ENCODE measurements around the gene KCP. TPM values are rescaled to one million over a fixed set of nuclear protein-coding genes. Genes with fewer than 3 reads are reported as not detected.

Gene KCP
- polyA plus RNA-seq, 1 donor from 2014 or later, result 0.31 TPM

DNA sequence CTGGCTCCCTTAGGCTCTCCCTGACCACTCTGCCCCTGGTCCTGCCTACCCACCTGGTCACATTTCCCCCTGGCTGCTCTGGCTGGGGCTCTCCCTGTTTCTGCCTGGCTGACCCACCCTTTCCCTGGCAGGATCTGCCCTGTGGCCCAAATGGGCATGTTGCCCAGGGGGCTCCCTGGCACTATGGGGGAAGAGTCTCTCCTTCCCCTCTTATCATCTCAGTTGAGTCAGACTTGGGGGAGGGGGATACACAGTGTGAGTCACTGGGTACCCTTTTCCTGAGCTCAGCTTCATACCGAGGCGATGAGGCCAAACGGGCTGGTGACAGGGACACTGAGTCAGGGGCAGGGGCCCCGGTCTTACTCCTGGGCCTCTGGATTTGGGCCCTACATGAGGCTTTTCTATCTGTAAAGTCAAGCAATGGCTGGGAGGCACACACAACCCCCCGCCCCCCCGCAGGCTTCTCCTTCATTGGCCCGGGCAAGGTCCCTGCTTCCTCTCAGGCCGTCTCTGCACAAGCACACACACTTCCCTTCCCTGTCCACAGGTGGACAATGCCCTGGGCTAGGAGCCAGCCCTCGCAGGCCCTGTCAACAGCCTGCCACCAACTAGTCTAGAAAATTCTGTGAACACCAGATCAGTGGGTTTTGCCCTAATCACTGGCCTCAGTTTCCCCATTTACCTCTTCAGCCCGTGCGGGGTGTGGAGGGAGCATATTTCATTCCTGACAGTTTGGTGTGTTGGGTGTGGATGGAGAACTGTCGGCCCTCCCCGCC lies 80.9 kb downstream of the KCP start:
- no peaks in the 10 kb centered on the region for H3K9me2 ChIP-seq (ENCODE audit: insufficient read depth, low read length)
- H3K79me2 ChIP-seq (replicated peaks; ENCODE audit: insufficient read depth, low read length), result no peaks in the 10 kb centered on the region
- no peaks in the 10 kb centered on the region for H3K9me3 ChIP-seq (ENCODE audit: low read length)
- no peak overlapping the region for H3K9ac ChIP-seq (ENCODE audit: low read length)
- H3K36me3 ChIP-seq (ENCODE audit: insufficient read depth, low read length), result no peaks in the 10 kb centered on the region
- no peaks in the 10 kb centered on the region for H3F3A ChIP-seq (ENCODE audit: insufficient read depth, low read length, poor library complexity, severe bottlenecking)
- H3K4me2 ChIP-seq (ENCODE audit: low read length), result no peak overlapping the region
- no peak overlapping the region for H3K4me3 ChIP-seq (ENCODE audit: low read length)
- H3K27me3 ChIP-seq (ENCODE audit: insufficient read depth, low read depth, low read length), result peaks cover 25% of the 10 kb centered on the region
- no peak for TF ChIP-seq SMC3 (conservative IDR thresholded peaks at IDR 0.05; ENCODE audit: poor library complexity)
- no peak for TF ChIP-seq EP300 (conservative IDR thresholded peaks at IDR 0.05; ENCODE audit: poor library complexity, severe bottlenecking)
- H2AFZ ChIP-seq (ENCODE audit: low read depth, low read length), result no peak overlapping the region
- no peak overlapping the region for H3K27ac ChIP-seq (ENCODE audit: low read length)
- no peaks in the 10 kb centered on the region for H4K20me1 ChIP-seq (ENCODE audit: insufficient read depth)

DNA sequence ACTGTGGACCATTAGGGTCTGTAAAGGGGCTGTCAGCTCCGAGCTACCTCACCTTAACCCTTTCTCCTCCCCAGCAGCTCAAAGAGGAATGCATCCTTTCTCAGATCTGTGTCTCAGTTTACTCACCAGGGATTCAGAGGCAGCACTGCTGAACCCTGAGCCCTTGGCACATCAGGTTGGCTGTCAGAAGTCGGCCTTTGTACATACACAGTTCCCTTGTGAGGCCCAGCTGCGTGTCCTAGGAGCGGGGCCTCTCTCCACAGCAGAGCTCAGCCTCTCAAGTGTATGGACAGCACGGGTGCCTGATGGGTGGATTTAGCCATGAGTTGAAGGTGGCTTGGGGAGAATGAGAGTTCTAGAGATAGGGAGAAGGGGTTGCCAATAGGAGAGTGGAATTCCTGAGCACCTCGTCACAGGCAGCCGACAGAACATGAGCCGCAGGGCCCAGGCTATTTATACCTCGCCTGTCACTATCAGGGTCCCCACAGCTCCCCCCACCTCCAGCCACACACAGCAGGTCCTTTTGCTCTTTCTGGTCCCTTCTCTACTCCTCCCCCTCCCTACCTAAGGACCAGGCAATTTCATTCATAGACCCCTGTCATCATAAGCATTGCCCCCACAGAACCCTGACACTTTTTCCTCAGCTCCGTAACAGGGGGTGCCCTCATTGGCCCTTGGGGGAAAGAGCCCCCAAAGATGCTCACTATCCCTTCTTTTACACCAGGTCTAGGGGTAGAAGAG lies 82.4 kb downstream of the KCP start:
- Histone ChIP-seq H3K36me3 (ENCODE audit: insufficient read depth, low read length) (no peaks in the 10 kb centered on the region), H4K20me1 (ENCODE audit: insufficient read depth) (no peaks in the 10 kb centered on the region), H3K9me2 (ENCODE audit: insufficient read depth, low read length) (no peaks in the 10 kb centered on the region), H3F3A (ENCODE audit: insufficient read depth, low read length, poor library complexity, severe bottlenecking) (no peaks in the 10 kb centered on the region), H2AFZ (ENCODE audit: low read depth, low read length) (no peak overlapping the region), H3K4me2 (ENCODE audit: low read length) (no peak overlapping the region), H3K27me3 (ENCODE audit: insufficient read depth, low read depth, low read length) (peaks cover 25% of the 10 kb centered on the region), H3K4me3 (ENCODE audit: low read length) (no peak overlapping the region), H3K9ac (ENCODE audit: low read length) (peak overlapping the region; percentile 3), H3K27ac (ENCODE audit: low read length) (no peak overlapping the region), H3K9me3 (ENCODE audit: low read length) (no peaks in the 10 kb centered on the region), H3K79me2 (replicated peaks; ENCODE audit: insufficient read depth, low read length) (no peaks in the 10 kb centered on the region)
- no peak for TF ChIP-seq TAF1 (IDR thresholded peaks at IDR 0.05; ENCODE audit: low read depth)
- TF ChIP-seq EZH2 (IDR thresholded peaks at IDR 0.05; ENCODE audit: borderline replicate concordance, insufficient read depth, low read length, poor library complexity, severe bottlenecking), result no peak
- no peak for TF ChIP-seq EP300 (conservative IDR thresholded peaks at IDR 0.05; ENCODE audit: poor library complexity, severe bottlenecking)
- no peak for TF ChIP-seq RAD21 (conservative IDR thresholded peaks at IDR 0.05)
- TF ChIP-seq, protein P1, sequence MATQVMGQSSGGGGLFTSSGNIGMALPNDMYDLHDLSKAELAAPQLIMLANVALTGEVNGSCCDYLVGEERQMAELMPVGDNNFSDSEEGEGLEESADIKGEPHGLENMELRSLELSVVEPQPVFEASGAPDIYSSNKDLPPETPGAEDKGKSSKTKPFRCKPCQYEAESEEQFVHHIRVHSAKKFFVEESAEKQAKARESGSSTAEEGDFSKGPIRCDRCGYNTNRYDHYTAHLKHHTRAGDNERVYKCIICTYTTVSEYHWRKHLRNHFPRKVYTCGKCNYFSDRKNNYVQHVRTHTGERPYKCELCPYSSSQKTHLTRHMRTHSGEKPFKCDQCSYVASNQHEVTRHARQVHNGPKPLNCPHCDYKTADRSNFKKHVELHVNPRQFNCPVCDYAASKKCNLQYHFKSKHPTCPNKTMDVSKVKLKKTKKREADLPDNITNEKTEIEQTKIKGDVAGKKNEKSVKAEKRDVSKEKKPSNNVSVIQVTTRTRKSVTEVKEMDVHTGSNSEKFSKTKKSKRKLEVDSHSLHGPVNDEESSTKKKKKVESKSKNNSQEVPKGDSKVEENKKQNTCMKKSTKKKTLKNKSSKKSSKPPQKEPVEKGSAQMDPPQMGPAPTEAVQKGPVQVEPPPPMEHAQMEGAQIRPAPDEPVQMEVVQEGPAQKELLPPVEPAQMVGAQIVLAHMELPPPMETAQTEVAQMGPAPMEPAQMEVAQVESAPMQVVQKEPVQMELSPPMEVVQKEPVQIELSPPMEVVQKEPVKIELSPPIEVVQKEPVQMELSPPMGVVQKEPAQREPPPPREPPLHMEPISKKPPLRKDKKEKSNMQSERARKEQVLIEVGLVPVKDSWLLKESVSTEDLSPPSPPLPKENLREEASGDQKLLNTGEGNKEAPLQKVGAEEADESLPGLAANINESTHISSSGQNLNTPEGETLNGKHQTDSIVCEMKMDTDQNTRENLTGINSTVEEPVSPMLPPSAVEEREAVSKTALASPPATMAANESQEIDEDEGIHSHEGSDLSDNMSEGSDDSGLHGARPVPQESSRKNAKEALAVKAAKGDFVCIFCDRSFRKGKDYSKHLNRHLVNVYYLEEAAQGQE (IDR thresholded peaks at IDR 0.05; ENCODE audit: borderline replicate concordance), result no peak
- TF ChIP-seq POLR2AphosphoS5 (IDR thresholded peaks at IDR 0.05), result no peak
- no peak for TF ChIP-seq SMC3 (conservative IDR thresholded peaks at IDR 0.05; ENCODE audit: poor library complexity)
- TF ChIP-seq MXI1 (conservative IDR thresholded peaks at IDR 0.05; ENCODE audit: poor library complexity, severe bottlenecking), result no peak
- TF ChIP-seq, protein P2, sequence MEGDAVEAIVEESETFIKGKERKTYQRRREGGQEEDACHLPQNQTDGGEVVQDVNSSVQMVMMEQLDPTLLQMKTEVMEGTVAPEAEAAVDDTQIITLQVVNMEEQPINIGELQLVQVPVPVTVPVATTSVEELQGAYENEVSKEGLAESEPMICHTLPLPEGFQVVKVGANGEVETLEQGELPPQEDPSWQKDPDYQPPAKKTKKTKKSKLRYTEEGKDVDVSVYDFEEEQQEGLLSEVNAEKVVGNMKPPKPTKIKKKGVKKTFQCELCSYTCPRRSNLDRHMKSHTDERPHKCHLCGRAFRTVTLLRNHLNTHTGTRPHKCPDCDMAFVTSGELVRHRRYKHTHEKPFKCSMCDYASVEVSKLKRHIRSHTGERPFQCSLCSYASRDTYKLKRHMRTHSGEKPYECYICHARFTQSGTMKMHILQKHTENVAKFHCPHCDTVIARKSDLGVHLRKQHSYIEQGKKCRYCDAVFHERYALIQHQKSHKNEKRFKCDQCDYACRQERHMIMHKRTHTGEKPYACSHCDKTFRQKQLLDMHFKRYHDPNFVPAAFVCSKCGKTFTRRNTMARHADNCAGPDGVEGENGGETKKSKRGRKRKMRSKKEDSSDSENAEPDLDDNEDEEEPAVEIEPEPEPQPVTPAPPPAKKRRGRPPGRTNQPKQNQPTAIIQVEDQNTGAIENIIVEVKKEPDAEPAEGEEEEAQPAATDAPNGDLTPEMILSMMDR (IDR thresholded peaks at IDR 0.05; ENCODE audit: poor library complexity, severe bottlenecking), result no peak
